ENCODE measurements around the gene ABI3BP.

ABI3BP gene

DNA sequence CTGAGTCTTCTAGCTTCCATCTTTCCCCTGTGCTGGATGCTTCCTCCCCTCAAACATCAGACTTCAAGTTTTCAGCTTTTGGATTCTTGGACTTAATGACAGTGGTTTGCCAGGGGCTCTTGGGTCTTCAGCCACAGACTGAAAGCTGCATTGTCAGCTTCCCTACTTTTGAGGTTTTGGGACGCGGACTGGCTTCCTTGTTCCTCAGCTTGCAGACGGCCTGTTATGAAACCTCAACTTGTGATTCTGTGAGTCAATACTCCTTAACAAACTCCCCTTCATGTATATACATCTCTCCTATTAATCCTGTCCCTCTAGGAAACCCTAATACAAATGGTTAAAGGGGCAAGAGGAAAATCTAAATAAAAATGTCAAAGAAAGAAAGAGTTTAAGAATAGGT is 100.1 kb downstream of the ABI3BP start:
- Mint-ChIP-seq H3K36me3 (ENCODE audit: insufficient read depth) (no peaks in the 10 kb centered on the region), H3K9me3 (no peaks in the 10 kb centered on the region), H3K27ac (ENCODE audit: low read depth) (no peak overlapping the region), H3K4me3 (no peak overlapping the region), H3K27me3 (peaks cover 22% of the 10 kb centered on the region), H3K4me1 (no peaks in the 10 kb centered on the region)
- ATAC-seq (replicated peaks; ENCODE audit: extremely low read depth, poor library complexity, severe bottlenecking), result no peak
- no peak for DNase-seq (ENCODE audit: low spot score in 2 of 2)

DNA sequence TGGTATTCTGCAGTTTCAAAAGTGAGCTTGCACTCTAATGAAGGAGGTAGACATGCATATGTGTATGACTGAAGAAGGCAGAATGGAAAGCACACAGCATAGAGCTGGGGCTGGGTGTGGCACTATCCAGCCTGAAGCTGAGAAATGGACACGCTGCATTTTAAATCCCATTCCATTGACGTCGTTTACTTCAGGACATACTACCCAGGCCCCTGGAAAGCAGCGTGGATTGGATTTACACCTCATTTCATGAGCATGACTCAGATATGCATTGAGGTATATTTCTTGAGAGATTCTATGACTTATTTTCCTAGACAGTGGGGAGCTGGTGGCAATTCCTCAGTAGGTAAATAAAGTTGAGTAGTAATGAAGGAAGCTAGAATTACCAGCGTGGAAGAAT is 101.4 kb downstream of the ABI3BP start:
- H3K4me1 Mint-ChIP-seq, result no peaks in the 10 kb centered on the region
- peaks cover 22% of the 10 kb centered on the region for H3K27me3 Mint-ChIP-seq
- ATAC-seq (replicated peaks; ENCODE audit: extremely low read depth, poor library complexity, severe bottlenecking) (no peak), DNase-seq (ENCODE audit: low spot score in 2 of 2) (no peak)
- H3K36me3 Mint-ChIP-seq (ENCODE audit: insufficient read depth), result no peaks in the 10 kb centered on the region
- no peak overlapping the region for H3K4me3 Mint-ChIP-seq
- H3K9me3 Mint-ChIP-seq, result no peaks in the 10 kb centered on the region
- H3K27ac Mint-ChIP-seq (ENCODE audit: low read depth), result no peak overlapping the region

DNA sequence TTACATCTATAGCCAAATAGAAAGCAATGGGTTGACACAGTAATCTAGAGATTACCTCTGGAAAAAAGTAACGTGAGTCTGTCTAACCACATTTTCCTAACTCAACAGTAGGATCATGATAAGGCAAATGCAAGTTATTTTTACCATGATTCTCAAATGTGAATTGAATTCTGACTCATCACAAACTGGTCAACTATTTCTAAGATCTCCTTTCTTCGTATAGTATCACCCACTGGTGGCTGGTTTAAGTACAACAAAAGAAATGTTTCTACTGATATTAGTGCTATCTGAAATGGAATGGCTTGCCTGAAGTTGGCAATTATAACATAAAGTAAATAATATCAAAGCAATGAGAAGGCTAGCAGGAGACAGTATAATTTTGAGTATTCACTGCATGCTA is 102.2 kb downstream of the ABI3BP start:
- H3K4me3 Mint-ChIP-seq, result no peak overlapping the region
- ATAC-seq (replicated peaks; ENCODE audit: extremely low read depth, poor library complexity, severe bottlenecking) (no peak), DNase-seq (ENCODE audit: low spot score in 2 of 2) (no peak)
- no peaks in the 10 kb centered on the region for H3K4me1 Mint-ChIP-seq
- peaks cover 22% of the 10 kb centered on the region for H3K27me3 Mint-ChIP-seq
- no peak overlapping the region for H3K27ac Mint-ChIP-seq (ENCODE audit: low read depth)
- no peaks in the 10 kb centered on the region for H3K36me3 Mint-ChIP-seq (ENCODE audit: insufficient read depth)
- H3K9me3 Mint-ChIP-seq, result no peaks in the 10 kb centered on the region

DNA sequence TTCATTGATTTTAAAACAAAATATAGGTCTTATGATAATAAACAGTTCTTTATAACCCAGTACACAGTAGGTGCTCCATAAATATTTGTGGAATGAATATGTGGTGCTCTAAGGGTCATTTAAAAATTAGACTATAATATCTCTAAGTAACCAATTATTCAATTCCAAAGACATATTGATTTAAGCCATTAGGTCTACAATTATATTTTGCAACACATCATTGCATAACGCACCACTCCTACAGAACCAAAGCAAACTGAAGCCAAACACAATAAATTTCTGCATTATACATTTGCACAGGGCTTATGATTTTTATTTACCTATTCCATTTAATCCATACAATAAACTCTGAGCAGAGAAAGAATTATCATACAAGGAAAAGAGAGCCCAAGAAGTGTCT is 104.3 kb downstream of the ABI3BP start:
- Mint-ChIP-seq H3K27ac (ENCODE audit: low read depth) (no peak overlapping the region), H3K4me1 (no peaks in the 10 kb centered on the region), H3K36me3 (ENCODE audit: insufficient read depth) (no peaks in the 10 kb centered on the region), H3K4me3 (no peak overlapping the region), H3K27me3 (peaks cover 22% of the 10 kb centered on the region), H3K9me3 (no peaks in the 10 kb centered on the region)
- DNase-seq (ENCODE audit: low spot score in 2 of 2) (no peak), ATAC-seq (replicated peaks; ENCODE audit: extremely low read depth, poor library complexity, severe bottlenecking) (no peak)

DNA sequence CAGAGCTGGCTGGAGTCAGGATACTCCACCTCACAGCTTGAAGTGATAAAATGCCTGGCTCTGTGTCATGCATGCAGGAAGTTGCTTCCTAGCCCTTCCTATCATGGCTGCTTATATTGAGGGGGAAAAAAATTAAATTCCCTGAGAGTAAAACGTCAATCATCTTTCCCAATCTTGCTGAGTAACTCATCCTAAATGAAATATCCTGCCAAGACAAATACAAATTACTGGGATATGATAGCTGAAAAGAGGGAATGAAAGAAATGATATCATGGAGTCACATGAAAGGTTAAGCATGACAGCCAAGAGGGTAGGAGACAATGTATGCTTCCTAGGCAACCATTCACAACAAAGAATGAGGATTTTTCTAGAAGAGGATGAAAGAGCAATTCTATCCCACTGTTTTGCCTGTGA is 110.6 kb downstream of the ABI3BP start:
- H3K9me3 Mint-ChIP-seq, result no peaks in the 10 kb centered on the region
- ATAC-seq (replicated peaks; ENCODE audit: extremely low read depth, poor library complexity, severe bottlenecking), result no peak
- DNase-seq (ENCODE audit: low spot score in 2 of 2), result no peak
- H3K27me3 Mint-ChIP-seq, result no peaks in the 10 kb centered on the region
- no peak overlapping the region for H3K27ac Mint-ChIP-seq (ENCODE audit: low read depth)
- no peak overlapping the region for H3K4me3 Mint-ChIP-seq
- H3K4me1 Mint-ChIP-seq, result no peaks in the 10 kb centered on the region
- no peaks in the 10 kb centered on the region for H3K36me3 Mint-ChIP-seq (ENCODE audit: insufficient read depth)

DNA sequence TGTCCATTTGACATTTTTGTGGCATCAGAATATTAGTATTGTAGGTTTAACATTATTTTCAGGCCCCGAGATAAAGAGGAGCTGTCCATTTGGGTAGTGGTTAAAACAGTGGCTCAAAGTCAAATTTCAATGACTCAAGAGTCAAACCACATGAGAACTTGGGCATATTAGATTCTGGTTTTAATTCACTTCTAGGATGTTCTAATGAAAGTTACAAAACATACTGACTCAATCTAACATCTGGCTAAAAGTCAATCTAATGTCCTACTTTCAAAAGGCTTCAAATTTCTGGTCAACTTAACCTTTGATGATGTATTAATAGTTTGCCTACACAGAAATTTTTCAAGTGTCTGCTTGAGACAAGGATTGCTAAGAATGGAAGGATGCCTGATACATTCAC is 112.4 kb downstream of the ABI3BP start:
- Mint-ChIP-seq H3K27me3 (no peaks in the 10 kb centered on the region), H3K4me1 (no peaks in the 10 kb centered on the region), H3K9me3 (no peaks in the 10 kb centered on the region), H3K27ac (ENCODE audit: low read depth) (no peak overlapping the region), H3K36me3 (ENCODE audit: insufficient read depth) (no peaks in the 10 kb centered on the region), H3K4me3 (no peak overlapping the region)
- ATAC-seq (replicated peaks; ENCODE audit: extremely low read depth, poor library complexity, severe bottlenecking), result no peak
- DNase-seq (ENCODE audit: low spot score in 2 of 2), result no peak

DNA sequence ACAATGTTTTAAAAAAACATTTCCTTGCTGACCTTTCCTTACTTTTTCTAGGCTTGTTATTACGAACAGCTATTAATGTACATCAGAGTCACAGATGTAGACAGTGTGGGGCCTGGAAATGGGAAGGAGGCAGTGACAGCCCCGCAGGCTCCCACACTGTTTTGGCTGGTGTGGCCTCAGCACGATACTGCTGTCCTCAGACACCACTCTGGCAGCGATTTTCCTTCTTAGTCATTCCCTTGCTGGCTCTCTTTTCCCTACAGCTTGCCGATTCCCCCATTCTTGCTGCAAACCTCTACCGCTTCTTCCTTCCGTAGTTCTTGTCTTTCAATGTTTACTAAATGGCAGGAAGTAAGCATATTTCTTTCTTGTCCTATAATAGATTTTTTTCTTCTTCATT is 113.1 kb downstream of the ABI3BP start:
- no peaks in the 10 kb centered on the region for H3K36me3 Mint-ChIP-seq (ENCODE audit: insufficient read depth)
- H3K9me3 Mint-ChIP-seq, result no peaks in the 10 kb centered on the region
- no peaks in the 10 kb centered on the region for H3K27me3 Mint-ChIP-seq
- H3K4me1 Mint-ChIP-seq, result no peaks in the 10 kb centered on the region
- ATAC-seq (replicated peaks; ENCODE audit: extremely low read depth, poor library complexity, severe bottlenecking) (no peak), DNase-seq (ENCODE audit: low spot score in 2 of 2) (no peak)
- H3K27ac Mint-ChIP-seq (ENCODE audit: low read depth), result no peak overlapping the region
- no peak overlapping the region for H3K4me3 Mint-ChIP-seq

DNA sequence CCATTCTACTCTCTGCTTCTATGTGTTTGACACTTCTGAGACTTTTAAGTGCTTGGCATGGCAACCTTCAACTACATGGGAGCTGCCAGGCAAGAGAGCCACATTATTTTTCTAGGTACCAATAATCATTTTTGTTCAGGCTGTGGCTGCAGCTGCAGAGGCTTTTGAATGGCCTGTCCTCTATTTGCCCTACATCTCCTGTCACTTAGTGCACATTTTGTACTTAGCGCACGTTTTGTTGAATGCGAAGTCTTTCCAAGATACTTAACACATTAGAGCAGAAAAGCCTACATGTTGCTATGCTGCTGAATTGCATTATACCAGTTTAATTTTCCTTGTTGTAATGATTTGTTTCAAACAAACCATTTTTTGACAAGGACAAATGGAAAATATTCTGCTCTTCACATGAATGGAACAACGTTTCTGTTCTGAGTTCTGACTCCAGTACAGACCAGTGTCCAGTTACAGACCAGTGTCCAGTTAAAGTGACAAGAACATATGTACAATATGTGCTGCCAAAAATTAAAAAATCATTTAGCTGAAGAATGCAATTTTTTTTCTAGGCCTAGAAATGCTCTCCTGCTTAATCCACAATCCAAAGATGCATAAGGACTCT is 113.9 kb downstream of the ABI3BP start:
- H3K9me3 Mint-ChIP-seq, result no peaks in the 10 kb centered on the region
- H3K36me3 Mint-ChIP-seq (ENCODE audit: insufficient read depth), result no peaks in the 10 kb centered on the region
- DNase-seq (ENCODE audit: low spot score in 2 of 2) (no peak), ATAC-seq (replicated peaks; ENCODE audit: extremely low read depth, poor library complexity, severe bottlenecking) (no peak)
- no peaks in the 10 kb centered on the region for H3K4me1 Mint-ChIP-seq
- no peak overlapping the region for H3K27ac Mint-ChIP-seq (ENCODE audit: low read depth)
- H3K27me3 Mint-ChIP-seq, result no peaks in the 10 kb centered on the region
- no peak overlapping the region for H3K4me3 Mint-ChIP-seq

DNA sequence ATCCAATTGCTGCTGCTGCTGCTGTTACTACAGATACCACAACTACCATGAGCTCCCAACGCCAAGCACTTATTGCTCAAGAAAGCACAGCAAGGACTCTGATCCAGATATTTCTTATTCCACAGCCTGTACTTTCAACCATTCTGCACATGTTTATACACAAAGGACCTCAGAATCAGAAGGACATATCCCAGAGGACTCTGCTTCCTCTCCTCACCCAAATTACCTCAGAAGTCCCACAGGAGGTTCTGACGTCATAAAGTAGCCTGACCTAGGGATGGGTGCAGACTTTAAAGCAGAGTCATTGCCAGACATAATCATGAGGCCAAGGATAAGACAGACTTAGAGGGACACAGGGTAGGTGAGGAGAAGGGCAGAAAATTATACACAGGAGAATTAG is 115.9 kb downstream of the ABI3BP start:
- Mint-ChIP-seq H3K9me3 (no peaks in the 10 kb centered on the region), H3K27me3 (no peaks in the 10 kb centered on the region), H3K4me1 (no peaks in the 10 kb centered on the region), H3K27ac (ENCODE audit: low read depth) (no peak overlapping the region), H3K36me3 (ENCODE audit: insufficient read depth) (no peaks in the 10 kb centered on the region), H3K4me3 (no peak overlapping the region)
- DNase-seq (ENCODE audit: low spot score in 2 of 2) (no peak), ATAC-seq (replicated peaks; ENCODE audit: extremely low read depth, poor library complexity, severe bottlenecking) (no peak)

DNA sequence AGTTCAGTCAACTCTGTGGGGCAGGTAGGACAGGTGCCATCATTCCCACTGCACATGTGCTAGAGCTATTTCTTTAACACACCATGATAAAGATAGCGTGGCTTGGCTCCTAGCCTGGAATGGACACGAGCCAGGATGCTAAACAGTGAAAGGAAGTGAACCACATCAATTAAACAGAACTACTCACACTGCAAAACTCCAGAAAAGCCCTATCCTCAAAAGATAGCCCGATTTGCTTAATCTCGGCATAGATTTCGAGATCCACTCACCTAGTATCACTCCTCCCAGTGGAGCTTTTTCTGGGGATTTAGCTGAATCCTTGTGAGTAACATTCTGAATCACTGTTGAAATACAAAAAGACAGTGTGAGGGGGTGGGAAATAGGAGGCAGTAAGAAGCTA is 118.0 kb downstream of the ABI3BP start:
- ATAC-seq (replicated peaks; ENCODE audit: extremely low read depth, poor library complexity, severe bottlenecking) (no peak), DNase-seq (ENCODE audit: low spot score in 2 of 2) (no peak)
- no peaks in the 10 kb centered on the region for H3K36me3 Mint-ChIP-seq (ENCODE audit: insufficient read depth)
- H3K9me3 Mint-ChIP-seq, result no peaks in the 10 kb centered on the region
- H3K27ac Mint-ChIP-seq (ENCODE audit: low read depth), result no peak overlapping the region
- peaks cover 7% of the 10 kb centered on the region for H3K27me3 Mint-ChIP-seq
- no peaks in the 10 kb centered on the region for H3K4me1 Mint-ChIP-seq
- no peak overlapping the region for H3K4me3 Mint-ChIP-seq

DNA sequence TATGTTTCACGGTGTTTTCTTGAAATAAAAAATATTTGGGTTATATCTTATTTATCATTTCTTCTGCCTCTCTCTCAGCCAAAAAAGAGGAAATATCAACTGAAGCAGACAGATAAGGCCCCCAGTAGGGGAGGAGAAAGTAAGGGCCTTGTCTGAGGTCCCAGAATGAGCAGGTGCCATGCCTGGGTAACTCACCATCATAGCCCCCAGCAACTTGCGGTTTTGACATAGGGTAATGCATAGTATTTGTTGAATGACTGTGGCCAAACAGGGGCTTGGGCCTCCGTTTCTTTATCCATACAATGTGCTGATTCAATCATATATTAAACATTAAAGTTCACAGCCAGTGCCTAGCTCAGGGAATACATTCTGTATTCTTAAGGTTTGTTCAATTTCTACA is 119.6 kb downstream of the ABI3BP start:
- Mint-ChIP-seq H3K4me3 (no peak overlapping the region), H3K27ac (ENCODE audit: low read depth) (no peak overlapping the region)

DNA sequence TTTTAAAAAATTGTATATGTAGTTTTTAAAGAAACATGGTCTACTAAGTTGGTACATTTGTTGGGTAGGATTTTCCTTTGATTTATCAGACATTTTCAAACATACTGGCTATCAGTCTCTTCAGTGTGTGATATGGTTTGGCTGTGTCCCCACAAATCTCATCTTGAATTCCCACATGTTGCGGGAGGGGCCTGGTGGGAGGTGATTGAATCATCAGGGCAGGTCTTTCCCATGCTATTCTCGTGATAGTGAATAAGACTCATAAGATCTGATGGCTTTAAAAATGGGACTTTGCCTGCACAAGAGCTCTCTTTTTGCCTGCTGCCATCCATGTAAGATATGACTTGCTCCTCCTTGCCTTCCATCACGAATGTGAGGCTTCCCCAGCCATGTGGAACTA is 121.9 kb downstream of the ABI3BP start:
- Mint-ChIP-seq H3K4me1 (no peaks in the 10 kb centered on the region), H3K27me3 (peaks cover 25% of the 10 kb centered on the region), H3K4me3 (no peak overlapping the region), H3K36me3 (ENCODE audit: insufficient read depth) (no peaks in the 10 kb centered on the region), H3K27ac (ENCODE audit: low read depth) (no peak overlapping the region), H3K9me3 (no peaks in the 10 kb centered on the region)
- DNase-seq (ENCODE audit: low spot score in 2 of 2) (no peak), ATAC-seq (replicated peaks; ENCODE audit: extremely low read depth, poor library complexity, severe bottlenecking) (no peak)

More for the DNA sequence above, 119.6 kb downstream of the ABI3BP start:
- Mint-ChIP-seq H3K36me3 (ENCODE audit: insufficient read depth) (no peaks in the 10 kb centered on the region), H3K27me3 (peaks cover 23% of the 10 kb centered on the region), H3K9me3 (no peaks in the 10 kb centered on the region), H3K4me1 (no peaks in the 10 kb centered on the region)
- ATAC-seq (replicated peaks; ENCODE audit: extremely low read depth, poor library complexity, severe bottlenecking) (no peak), DNase-seq (ENCODE audit: low spot score in 2 of 2) (no peak)

DNA sequence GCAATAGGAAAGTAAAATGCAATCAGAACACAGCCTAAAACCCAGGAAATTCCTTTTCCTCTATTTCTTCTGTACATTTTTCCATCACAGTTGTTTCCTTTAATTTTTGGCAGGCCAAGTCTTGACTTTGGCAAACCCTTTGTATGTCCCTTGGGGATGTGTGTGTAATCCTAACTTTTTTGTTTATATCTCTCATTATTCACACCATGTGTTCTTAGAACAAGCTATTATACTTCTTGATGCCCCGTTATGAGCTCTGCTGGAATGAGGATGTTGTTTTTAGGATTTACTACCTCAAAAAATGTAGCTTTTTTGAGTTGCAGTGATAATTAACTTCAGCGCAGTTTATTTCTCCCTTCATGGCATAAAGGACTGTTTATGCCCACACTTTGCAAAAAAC is 123.4 kb downstream of the ABI3BP start:
- Mint-ChIP-seq H3K4me3 (no peak overlapping the region), H3K27me3 (peaks cover 25% of the 10 kb centered on the region), H3K9me3 (no peaks in the 10 kb centered on the region), H3K4me1 (no peaks in the 10 kb centered on the region), H3K27ac (ENCODE audit: low read depth) (no peak overlapping the region), H3K36me3 (ENCODE audit: insufficient read depth) (no peaks in the 10 kb centered on the region)
- ATAC-seq (replicated peaks; ENCODE audit: extremely low read depth, poor library complexity, severe bottlenecking) (no peak), DNase-seq (ENCODE audit: low spot score in 2 of 2) (no peak)

DNA sequence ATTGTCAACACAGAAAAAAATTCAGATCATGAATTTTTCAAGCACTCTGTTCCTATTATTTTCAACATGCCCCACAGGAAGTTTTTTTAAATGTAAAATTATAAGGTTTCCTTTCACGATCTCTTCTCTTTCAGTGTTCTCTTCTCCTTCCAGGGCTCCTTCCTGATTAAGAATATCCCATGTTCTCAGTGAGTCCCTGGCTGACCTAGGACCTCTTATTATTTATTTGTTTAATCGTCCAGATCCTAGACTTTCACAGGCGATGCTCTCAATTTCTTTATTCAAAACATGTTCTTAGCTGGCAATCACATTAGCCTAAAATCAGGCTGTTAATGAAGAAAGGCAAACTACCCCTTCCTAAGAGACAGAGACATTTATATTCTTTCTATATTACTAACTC is 124.3 kb downstream of the ABI3BP start:
- H3K27me3 Mint-ChIP-seq, result peaks cover 25% of the 10 kb centered on the region
- DNase-seq (ENCODE audit: low spot score in 2 of 2) (no peak), ATAC-seq (replicated peaks; ENCODE audit: extremely low read depth, poor library complexity, severe bottlenecking) (no peak)
- no peak overlapping the region for H3K27ac Mint-ChIP-seq (ENCODE audit: low read depth)
- no peaks in the 10 kb centered on the region for H3K4me1 Mint-ChIP-seq
- no peak overlapping the region for H3K4me3 Mint-ChIP-seq
- H3K9me3 Mint-ChIP-seq, result no peaks in the 10 kb centered on the region
- no peaks in the 10 kb centered on the region for H3K36me3 Mint-ChIP-seq (ENCODE audit: insufficient read depth)

Measured in central memory CD8-positive, alpha-beta T cell (primary cell).